Measurements from ENCODE around the gene USP3.

DNA sequence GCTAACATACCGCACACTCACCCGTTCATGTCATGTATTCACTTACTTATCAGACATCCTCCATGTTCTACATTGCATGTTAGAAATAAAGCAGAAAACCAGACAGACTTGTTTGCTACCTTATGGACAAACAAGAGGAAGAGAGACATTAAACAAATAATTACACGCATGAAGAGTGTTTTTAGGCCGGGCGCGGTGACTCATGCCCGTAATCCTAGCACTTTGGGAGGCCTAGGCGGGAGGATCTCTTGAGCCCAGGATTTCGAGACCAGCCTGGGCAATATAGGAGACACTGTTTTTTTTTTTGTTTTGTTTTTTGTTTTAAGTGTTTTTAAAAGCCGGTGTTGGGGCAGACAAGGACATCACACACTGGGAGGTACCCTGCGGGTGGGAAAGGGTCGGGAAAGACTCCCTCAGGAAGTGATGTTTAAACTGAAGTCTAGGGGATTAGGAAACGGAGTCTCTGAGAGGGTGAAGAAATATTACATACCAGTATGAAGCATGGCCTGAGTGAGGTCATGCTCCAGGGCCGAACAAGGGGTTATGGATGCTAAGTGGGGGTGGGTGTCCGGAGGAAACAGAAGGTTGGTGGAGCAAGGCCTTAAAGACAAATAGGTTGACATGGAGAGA is 2.1 kb upstream of the USP3 start:
- TF ChIP-seq CTCF (conservative IDR thresholded peaks at IDR 0.05; ENCODE audit: low read length) (0 out of 2 replicates have a peak, but pooled peaks have one; percentile 3), EZH2phosphoT487 (IDR thresholded peaks at IDR 0.05; ENCODE audit: borderline replicate concordance, low read depth, low read length) (no peak)
